Parathyroid adenoma (tissue), 2 donors: Measurements from ENCODE around the gene PALLD.

Experiments used
- H2AFZ ChIP-seq: fragments of 300-600 bp; sonication (generic); one replicate; pipeline ENCODE4 v1.7.0; 2017; ENCODE audit warnings: antibody characterized with exemption, mild to moderate bottlenecking
- H3K27ac ChIP-seq: fragments of 300-600 bp; sonication (generic); one replicate; pipeline ENCODE4 v1.7.0; 2017
- H3K27me3 ChIP-seq: fragments of 300-600 bp; sonication (generic); one replicate; pipeline ENCODE4 v1.7.0; 2017; ENCODE audit warnings: low read length; ENCODE audit not compliant: control insufficient read depth, insufficient read depth
- H3K36me3 ChIP-seq: fragments of 300-600 bp; sonication (generic); one replicate; pipeline ENCODE4 v1.7.0; 2017; ENCODE audit warnings: low read length; ENCODE audit not compliant: control insufficient read depth, insufficient read depth
- H3K4me1 ChIP-seq: fragments of 300-600 bp; sonication (generic); one replicate; pipeline ENCODE4 v1.7.0; 2017; ENCODE audit warnings: control low read depth
- H3K4me2 ChIP-seq: fragments of 300-600 bp; sonication (generic); one replicate; pipeline ENCODE4 v1.7.0; 2017; ENCODE audit warnings: low read length
- H3K4me3 ChIP-seq: fragments of 300-600 bp; sonication (generic); one replicate; pipeline ENCODE4 v1.7.0; 2017; ENCODE audit warnings: low read depth, low read length
- H3K79me2 ChIP-seq: fragments of 300-600 bp; sonication (generic); one replicate; pipeline ENCODE4 v1.7.0; 2017; ENCODE audit warnings: control low read depth
- H3K9ac ChIP-seq: fragments of 300-600 bp; sonication (generic); one replicate; pipeline ENCODE4 v1.7.0; 2017; ENCODE audit warnings: mild to moderate bottlenecking
- H3K9me3 ChIP-seq: fragments of 300-600 bp; sonication (generic); one replicate; pipeline ENCODE4 v1.7.0; 2017; ENCODE audit warnings: low read length; ENCODE audit not compliant: control insufficient read depth
- TF ChIP-seq, protein P1 (sequence below): fragments of 300-600 bp; sonication (generic); IDR thresholded peaks from one replicate; pipeline ENCODE4 v1.7.0; 2017; ENCODE audit warnings: antibody characterized with exemption, mild to moderate bottlenecking
- donor health status: primary hyperparathyroidism.

The PALLD gene

DNA sequence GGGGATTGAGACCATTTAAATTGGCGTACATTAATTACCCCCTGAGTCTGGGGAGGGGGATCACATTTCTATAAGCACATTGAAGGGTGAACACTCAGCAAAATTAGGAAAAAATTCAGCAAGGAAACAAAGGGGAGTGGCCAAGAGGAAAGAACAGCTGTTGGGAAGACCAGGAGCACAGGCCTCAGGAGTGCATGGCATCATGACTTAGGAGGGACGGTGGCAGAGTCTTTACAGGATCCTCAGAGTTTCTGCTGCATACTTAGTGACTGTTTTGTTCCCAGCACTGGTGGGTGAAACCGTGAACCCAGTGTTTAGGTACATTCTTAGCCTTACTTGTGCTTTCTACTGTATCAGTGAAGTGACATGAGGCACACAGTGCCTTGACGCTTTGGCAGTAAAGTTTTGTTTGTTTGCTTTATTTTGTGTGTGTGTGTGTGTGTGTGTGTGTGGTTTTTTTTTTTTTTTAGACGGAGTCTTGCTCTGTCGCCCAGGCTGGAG is 391.9 kb downstream of the PALLD start:
- H3K4me3 ChIP-seq = no peak overlapping the region
- H3K4me2 ChIP-seq = no peak overlapping the region
- no peak overlapping the region for H3K27ac ChIP-seq
- no peaks in the 10 kb centered on the region for H3K9me3 ChIP-seq
- no peak overlapping the region for H3K9ac ChIP-seq
- no peaks in the 10 kb centered on the region for H3K36me3 ChIP-seq
- no peak overlapping the region for H2AFZ ChIP-seq
- no peaks in the 10 kb centered on the region for H3K79me2 ChIP-seq
- H3K27me3 ChIP-seq = no peaks in the 10 kb centered on the region
- TF ChIP-seq, protein P1, sequence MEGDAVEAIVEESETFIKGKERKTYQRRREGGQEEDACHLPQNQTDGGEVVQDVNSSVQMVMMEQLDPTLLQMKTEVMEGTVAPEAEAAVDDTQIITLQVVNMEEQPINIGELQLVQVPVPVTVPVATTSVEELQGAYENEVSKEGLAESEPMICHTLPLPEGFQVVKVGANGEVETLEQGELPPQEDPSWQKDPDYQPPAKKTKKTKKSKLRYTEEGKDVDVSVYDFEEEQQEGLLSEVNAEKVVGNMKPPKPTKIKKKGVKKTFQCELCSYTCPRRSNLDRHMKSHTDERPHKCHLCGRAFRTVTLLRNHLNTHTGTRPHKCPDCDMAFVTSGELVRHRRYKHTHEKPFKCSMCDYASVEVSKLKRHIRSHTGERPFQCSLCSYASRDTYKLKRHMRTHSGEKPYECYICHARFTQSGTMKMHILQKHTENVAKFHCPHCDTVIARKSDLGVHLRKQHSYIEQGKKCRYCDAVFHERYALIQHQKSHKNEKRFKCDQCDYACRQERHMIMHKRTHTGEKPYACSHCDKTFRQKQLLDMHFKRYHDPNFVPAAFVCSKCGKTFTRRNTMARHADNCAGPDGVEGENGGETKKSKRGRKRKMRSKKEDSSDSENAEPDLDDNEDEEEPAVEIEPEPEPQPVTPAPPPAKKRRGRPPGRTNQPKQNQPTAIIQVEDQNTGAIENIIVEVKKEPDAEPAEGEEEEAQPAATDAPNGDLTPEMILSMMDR = no peak
- H3K4me1 ChIP-seq = peaks cover 9% of the 10 kb centered on the region

DNA sequence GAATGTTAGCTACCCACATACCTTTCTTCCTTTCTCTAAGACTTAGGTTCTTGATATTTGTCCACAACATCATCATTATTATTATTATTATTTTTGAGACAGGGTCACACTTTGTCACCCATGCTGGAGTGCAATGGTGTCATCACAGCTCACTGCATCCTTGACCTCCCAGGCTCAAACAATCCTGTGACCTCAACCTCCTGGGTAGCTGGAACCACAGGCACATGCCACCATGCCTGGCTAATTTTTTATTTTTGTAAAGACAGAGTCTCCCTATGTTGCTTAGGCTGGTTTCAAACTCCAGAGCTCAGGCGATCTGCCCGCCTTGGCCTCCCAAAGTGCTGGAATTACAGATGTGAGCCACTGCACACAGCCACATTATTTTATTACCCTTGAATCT is 394.2 kb downstream of the PALLD start:
- H3K9ac ChIP-seq = no peak overlapping the region
- no peaks in the 10 kb centered on the region for H3K36me3 ChIP-seq
- no peaks in the 10 kb centered on the region for H3K79me2 ChIP-seq
- H3K4me2 ChIP-seq = no peak overlapping the region
- H3K4me3 ChIP-seq = no peak overlapping the region
- peaks cover 9% of the 10 kb centered on the region for H3K4me1 ChIP-seq
- no peak overlapping the region for H3K27ac ChIP-seq
- H2AFZ ChIP-seq = no peak overlapping the region
- TF ChIP-seq, protein P1 = no peak
- H3K9me3 ChIP-seq = no peaks in the 10 kb centered on the region
- H3K27me3 ChIP-seq = no peaks in the 10 kb centered on the region

DNA sequence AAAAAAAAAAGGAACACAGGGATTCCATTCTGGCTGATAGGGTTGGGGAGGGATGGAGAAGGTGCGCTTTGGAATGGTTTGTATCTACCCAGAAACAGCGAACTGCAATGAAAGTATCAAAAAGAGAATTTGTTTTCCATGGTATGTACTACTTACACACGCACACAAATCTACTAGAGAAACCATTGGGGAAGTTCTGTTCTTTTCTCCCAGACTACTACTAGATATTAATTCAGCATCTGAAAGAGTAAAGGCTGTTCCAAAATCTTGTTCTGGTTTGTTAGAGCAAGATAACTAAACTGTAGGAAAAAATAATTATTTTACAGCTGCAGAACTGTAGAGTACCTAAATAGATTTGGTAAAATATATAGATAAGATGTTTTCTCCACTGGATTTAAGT is 394.8 kb downstream of the PALLD start:
- H3K4me2 ChIP-seq = no peak overlapping the region
- H3K27ac ChIP-seq = no peak overlapping the region
- no peaks in the 10 kb centered on the region for H3K27me3 ChIP-seq
- TF ChIP-seq, protein P1 = no peak
- H3K4me3 ChIP-seq = no peak overlapping the region
- no peaks in the 10 kb centered on the region for H3K79me2 ChIP-seq
- H2AFZ ChIP-seq = no peak overlapping the region
- no peaks in the 10 kb centered on the region for H3K36me3 ChIP-seq
- H3K9ac ChIP-seq = no peak overlapping the region
- peaks cover 9% of the 10 kb centered on the region for H3K4me1 ChIP-seq
- no peaks in the 10 kb centered on the region for H3K9me3 ChIP-seq

DNA sequence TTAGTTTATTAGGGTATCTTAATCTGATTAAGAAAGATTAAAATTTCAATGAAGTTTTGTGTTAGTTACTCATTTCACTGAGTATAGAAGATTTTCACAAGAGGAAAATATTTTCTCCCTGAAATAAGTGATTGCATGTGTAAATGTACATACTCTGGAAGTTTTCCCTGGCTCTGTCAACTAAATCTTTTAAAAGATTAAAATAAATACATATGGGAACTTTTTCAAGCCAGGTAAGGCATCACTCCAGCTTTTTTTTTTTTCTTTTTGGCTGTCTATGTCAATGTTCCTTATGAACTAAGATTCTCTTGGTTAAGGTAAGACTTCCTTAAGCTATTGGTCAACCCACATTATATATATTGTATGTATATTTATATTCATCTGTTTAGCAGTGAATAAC is 395.6 kb downstream of the PALLD start:
- Histone ChIP-seq H3K9me3 (no peaks in the 10 kb centered on the region), H3K27me3 (no peaks in the 10 kb centered on the region), H2AFZ (no peak overlapping the region), H3K27ac (no peak overlapping the region), H3K4me2 (no peak overlapping the region), H3K9ac (no peak overlapping the region), H3K4me1 (peaks cover 6% of the 10 kb centered on the region), H3K79me2 (no peaks in the 10 kb centered on the region), H3K4me3 (no peak overlapping the region), H3K36me3 (no peaks in the 10 kb centered on the region)
- TF ChIP-seq, protein P1 = no peak

DNA sequence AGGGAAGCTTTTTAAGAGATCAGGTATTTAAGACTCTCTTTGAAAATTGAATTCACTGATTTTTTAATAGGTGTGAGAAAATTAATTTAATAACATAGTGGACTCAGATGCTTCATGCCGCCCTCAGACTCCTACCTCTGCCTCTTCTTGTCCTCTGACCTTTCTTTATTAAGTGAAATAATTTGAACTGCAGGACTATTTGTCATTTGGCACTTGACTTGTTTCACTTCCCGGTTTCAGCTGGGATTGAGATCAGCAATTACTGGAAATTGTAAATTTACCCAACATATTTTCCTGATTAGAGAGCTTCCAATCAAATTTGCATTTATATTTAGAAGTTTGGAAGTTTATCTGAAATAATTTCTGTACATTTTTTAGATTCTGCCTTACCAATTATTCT is 396.4 kb downstream of the PALLD start:
- H3K4me2 ChIP-seq = no peak overlapping the region
- H3K9me3 ChIP-seq = no peaks in the 10 kb centered on the region
- no peak overlapping the region for H3K27ac ChIP-seq
- TF ChIP-seq, protein P1 = no peak
- H3K4me3 ChIP-seq = no peak overlapping the region
- no peaks in the 10 kb centered on the region for H3K4me1 ChIP-seq
- H3K36me3 ChIP-seq = no peaks in the 10 kb centered on the region
- no peak overlapping the region for H2AFZ ChIP-seq
- no peak overlapping the region for H3K9ac ChIP-seq
- no peaks in the 10 kb centered on the region for H3K79me2 ChIP-seq
- no peaks in the 10 kb centered on the region for H3K27me3 ChIP-seq
